ENCODE data around the gene KIAA1217.

The KIAA1217 gene

GRCh38 chr10:24446739-24447138 lies 237.8 kb downstream of the KIAA1217 start:
- DNase-seq: no peak

DNA sequence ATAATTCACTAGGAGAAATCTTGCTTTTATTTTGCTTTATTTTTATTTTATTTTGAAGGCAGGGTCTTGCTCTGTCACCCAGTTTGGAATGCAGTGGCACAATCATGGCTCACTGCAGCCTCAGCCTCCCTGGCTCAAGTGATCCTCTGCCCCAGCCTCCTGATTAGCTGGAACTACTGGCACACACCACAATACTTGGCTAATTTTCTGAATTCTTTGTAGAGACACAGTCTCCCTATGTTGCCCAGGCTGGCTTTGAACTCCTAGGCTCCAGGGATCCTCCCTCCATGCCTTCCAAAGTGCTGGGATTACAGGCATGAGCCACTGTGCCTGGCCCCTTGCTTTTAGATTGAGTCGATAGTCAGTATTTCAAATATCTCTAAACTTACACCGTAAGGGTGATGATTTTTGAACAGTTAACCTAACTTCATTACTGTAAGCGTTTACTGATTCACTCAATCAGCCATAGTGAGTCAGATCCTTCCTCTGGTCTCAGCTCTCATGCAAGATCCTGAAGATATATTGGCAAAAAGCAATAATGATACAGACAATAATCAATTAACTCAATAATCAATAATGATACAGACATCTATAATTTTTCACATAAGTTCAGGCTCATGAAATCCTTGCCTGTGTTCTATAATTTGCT lies 239.5 kb downstream of the KIAA1217 start:
- no peak for DNase-seq

- no peak for DNase-seq
Observed at GRCh38 chr10:24449321-24449740, 240.4 kb downstream of the KIAA1217 start.

DNA sequence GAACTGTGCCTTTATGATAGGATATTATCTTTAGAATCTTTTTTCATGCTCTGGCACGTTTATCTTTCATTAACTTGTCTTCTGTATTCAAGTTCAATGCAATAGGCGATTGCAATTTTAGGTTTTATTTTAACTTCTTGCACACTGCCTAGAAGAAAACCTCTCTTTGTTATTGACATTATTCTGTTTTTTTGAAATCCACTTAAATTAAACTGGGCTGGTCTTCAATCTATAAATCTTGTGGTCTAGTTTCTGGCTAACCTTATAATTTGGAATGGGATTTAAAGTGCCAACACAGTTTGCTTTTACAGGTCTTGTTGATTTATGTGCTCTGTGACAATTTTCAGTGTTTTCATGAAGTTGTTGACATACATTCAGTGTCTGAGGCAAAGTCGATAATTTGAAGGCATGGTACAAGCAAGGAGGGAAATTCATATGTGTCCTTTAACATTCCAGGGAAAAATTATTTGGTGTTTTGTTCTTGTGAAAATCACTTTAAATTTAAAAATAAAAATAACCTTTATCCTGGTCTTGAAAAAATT lies 240.9 kb downstream of the KIAA1217 start:
- no peak for DNase-seq

- no peak for DNase-seq
Observed at GRCh38 chr10:24451325-24451820, 242.4 kb downstream of the KIAA1217 start.

- DNase-seq: no peak
Observed at GRCh38 chr10:24452030-24452429, 243.1 kb downstream of the KIAA1217 start.

DNA sequence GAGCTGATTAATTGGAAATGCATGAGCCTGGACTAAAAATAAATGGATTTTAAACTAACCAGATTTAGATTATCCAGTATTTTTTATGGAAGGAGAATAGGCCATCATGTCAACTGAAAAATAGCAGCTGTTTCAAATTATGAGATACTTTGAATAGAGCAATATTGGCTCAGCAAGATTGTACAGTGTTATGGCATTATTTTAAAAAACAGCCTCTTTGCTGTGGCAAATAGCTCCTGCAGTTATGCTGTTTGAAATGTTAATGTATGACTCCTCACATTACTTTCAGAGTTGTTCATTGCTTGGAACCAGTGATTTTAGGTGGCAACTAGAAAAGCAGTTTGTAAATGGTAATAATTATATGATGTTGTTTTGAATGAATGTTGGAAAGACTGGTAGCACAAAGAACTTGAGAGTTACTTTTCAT lies 244.5 kb downstream of the KIAA1217 start:
- DNase-seq: no peak

GRCh38 chr10:24453973-24454372 lies 245.0 kb downstream of the KIAA1217 start:
- no peak for DNase-seq

- DNase-seq: no peak
Observed at GRCh38 chr10:24455447-24455846, 246.5 kb downstream of the KIAA1217 start.

DNA sequence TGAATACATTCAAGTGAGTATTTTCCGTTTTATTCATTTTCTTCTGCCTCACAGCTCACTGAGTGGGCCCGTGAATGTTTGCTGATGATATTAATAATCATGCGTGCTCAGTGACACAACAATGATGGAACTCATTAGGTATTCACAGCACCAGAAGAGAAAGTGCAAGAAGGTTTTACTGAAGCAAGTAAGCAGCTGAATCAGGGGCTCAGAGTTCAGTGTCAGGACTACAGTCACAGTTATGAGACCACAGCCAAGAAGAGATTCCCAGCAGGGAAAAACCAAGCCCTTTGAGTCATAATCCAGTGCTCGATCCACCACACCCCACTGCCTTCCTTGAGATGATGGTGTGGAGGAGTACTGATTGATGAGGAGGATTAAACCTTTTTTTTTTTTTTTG lies 247.4 kb downstream of the KIAA1217 start:
- peak; percentile 48 for DNase-seq

- no peak for DNase-seq
Observed at GRCh38 chr10:24457661-24458318, 248.9 kb downstream of the KIAA1217 start.

- no peak for DNase-seq
Observed at GRCh38 chr10:24459836-24460235, 250.9 kb downstream of the KIAA1217 start.

- no peak for DNase-seq
Observed at GRCh38 chr10:24462291-24462813, 253.4 kb downstream of the KIAA1217 start.

DNA sequence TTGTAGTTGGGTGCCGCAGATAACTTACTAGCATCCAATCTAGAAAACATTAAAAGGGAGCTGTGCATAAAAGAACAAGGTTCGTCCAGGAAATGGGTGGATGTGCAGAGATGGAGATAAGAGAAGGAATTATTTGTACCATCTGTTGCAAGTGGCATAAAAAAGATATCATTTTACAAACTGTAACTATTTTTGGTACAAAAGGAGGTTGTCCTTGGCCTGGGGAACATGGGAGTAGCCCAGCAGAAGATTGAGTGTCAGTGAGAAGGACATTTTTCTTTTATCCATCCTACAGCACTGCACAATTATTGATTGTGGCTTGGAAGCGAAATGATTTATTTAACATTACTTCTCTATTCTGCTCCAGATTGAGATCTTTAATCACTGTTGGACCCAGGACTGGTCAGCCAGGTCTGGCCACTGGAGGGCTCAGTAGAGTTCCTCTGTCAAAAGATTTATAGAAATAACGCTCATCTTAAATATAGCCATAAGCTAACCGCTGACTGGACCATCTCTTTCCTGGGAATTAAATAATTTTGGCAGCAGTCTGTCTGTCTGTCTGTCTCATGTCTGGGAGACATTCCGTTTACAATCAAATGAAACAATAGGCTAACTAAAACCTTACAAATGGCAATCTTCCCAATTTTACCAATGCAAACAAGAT lies 254.1 kb downstream of the KIAA1217 start:
- DNase-seq: no peak

DNA sequence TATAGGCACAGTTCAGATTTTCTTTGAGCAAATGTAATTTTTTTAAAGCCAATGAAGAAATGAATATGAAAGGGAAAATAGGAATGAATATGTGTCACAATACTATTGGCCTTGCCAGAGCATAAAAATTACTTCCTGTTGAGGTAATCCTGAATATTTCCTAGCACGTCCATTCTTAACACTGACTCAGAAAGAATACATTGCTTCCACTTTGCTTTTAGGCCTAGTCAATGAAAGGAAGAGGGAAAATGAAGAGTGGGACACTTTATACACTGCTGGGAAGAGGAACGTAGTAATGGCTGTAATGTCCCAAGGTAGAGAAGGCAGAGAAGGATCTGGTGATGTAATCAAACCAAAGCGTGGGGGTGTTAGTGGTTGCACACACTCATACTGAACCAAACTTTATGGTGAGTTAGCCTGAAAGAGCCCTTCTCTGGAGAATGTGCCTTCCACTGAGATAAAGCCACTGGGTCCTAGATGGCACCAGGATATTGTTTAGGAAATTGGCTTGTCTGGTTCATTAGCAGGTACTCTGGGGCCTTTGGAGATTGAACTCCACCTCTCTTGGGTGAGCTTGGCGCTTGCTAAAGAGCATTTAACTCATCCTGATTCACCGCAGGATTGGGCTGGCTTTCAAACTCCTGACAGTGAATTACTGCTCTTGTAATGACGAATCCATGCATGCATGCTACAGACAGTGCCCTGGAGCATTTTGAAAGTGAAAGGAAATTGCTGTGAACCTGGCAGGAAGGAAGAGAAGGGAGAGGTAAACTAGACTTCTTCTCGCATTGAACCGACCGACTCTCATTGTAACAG lies 254.9 kb downstream of the KIAA1217 start:
- no peak for DNase-seq

DNA sequence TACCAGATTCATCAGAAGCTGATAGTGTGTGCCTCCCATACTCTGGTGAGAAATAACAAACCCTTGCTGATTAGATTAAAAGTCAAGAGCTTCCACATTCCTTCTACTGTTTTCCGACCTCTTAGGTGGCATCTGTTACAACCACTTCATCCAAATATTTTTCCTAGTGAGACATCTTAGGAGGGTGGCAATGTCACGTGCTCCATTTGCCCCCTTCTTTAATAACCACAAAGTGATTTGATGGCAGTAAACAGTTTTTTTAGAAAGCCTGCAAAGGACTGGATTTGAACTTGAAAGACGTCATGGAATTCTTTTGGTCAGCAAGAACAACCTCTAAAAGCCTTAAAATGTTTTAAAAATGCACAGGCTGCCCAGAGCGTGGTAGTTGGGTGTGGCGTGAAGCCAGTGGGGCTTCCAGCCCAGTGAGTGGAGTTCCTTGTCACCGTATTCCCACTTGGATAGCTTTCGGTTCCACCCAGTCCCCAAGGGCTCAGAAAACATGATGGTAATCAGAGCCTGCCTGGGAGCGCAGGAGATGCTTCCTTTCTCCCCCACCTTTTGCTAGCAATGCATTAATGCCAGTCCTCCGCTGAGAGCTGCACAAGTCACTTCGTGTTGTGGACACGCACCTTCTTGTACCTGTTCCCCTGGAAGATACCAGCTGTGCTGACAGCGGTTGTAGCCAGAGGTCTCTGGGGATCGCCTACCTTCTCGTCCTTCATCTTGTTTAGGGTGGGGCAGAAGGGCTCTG lies 256.4 kb downstream of the KIAA1217 start:
- no peak for DNase-seq

DNA sequence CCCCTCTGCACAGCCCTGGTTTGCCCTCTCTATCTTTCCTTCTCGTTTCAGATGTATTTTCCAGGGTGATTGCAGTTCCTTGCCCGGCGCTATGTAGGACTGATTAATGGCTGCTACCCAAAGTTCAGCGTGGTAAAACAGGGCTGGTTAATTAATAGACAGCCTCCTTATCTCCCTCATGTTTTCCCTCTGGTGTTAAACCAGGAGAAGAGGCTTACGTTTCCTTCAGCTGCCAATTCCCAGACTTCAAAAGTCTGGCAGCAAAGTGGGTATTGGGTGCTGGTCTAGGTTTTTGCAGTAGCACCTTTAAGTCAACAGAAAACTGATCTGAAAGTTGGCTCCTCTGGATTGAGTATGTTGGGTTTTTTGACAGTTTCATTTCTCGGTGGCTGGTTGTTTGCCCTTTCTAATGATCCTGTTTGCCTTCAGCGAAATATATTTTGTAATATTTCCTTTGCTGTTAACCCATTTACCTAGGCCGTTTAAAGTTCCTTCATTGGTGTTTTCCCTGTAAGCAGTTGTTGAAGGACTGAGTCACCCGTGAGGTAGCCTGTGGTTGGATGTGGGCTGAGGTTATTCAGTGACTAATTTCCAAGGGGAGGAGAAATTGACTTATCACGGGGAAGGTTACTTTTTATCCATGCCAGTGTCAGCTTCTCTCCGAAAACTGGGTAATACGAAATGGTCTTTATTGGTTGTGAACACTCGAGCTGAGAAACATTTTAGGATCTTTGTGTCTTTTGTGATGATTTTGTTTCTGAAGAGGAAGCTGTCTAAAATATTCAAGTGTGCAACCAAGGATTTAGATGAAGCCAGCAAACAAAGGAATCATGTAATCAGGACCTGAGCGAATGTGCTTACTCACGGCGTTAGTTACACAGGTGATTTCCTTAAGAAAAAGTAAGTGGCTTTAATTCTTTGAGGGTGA lies 257.2 kb downstream of the KIAA1217 start:
- DNase-seq: peak; percentile 77

DNA sequence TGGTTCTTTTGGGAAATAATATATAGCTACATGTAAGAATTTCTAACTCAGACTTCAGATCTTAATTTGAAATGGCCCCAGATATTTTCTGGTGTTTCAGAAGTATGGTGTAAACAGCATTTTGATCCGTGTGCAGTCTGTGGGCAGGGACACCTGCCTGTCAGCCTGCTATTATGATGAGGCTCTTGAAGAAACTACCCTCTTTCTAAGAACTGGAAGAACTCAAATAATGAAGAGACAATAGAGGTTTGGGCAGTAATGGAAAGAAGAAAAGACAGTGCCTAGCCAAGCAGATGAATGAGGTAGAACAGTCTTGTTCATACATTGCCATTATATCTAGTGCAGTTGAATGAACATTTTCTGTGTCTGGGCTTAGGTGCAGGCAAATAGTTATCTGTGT lies 258.2 kb downstream of the KIAA1217 start:
- no peak for DNase-seq

GRCh38 chr10:24467605-24468004 lies 258.7 kb downstream of the KIAA1217 start:
- no peak for DNase-seq

- no peak for DNase-seq
Observed at GRCh38 chr10:24468281-24468751, 259.4 kb downstream of the KIAA1217 start.

- DNase-seq: no peak
Observed at GRCh38 chr10:24469993-24470392, 261.1 kb downstream of the KIAA1217 start.
